ENCODE data around the gene FNDC3A.
A peak's percentile ranks its signal among the peaks of the same experiment; 100 is the strongest.

The FNDC3A gene

DNA sequence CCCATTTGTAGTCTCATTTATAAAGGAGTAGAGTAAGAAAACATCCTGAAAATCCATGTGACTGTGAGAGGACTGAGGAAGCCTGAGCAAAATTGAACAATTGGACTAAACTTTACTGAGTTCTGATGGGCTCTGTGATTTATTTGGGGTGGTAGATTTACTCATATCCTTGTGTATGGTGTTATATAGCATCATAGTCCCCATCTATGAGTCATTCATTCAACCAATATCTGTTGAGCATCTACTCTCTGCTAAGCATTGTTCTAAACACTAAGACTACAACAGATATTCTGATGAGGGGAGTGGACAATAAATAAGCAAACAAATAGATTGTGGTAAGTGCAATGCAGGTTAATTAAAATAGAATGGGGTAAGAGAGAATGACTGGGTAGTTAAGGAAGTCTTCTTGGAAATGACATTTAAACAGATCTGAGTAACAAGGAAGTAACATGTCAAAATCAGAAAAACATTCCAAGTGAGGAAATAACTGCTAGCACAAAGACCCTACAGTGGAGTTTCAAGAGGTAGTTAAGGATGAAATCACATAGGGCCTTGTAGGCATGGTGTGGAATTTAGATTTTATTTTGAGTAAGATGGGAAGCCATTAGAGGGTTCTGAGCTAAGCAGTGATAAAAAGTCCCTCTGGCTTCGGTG lies 208.1 kb downstream of the FNDC3A start:
- Histone ChIP-seq H3K27me3 (ENCODE audit: insufficient read depth, poor library complexity, severe bottlenecking) (no peaks in the 10 kb centered on the region), H3K27ac (replicated peaks) (no peak overlapping the region), H3K4me3 (replicated peaks; ENCODE audit: insufficient read depth, low read length) (no peak overlapping the region)
- no peak for TF ChIP-seq POLR2AphosphoS5 (IDR thresholded peaks at IDR 0.05; ENCODE audit: low read depth)
- TF ChIP-seq, protein P1, sequence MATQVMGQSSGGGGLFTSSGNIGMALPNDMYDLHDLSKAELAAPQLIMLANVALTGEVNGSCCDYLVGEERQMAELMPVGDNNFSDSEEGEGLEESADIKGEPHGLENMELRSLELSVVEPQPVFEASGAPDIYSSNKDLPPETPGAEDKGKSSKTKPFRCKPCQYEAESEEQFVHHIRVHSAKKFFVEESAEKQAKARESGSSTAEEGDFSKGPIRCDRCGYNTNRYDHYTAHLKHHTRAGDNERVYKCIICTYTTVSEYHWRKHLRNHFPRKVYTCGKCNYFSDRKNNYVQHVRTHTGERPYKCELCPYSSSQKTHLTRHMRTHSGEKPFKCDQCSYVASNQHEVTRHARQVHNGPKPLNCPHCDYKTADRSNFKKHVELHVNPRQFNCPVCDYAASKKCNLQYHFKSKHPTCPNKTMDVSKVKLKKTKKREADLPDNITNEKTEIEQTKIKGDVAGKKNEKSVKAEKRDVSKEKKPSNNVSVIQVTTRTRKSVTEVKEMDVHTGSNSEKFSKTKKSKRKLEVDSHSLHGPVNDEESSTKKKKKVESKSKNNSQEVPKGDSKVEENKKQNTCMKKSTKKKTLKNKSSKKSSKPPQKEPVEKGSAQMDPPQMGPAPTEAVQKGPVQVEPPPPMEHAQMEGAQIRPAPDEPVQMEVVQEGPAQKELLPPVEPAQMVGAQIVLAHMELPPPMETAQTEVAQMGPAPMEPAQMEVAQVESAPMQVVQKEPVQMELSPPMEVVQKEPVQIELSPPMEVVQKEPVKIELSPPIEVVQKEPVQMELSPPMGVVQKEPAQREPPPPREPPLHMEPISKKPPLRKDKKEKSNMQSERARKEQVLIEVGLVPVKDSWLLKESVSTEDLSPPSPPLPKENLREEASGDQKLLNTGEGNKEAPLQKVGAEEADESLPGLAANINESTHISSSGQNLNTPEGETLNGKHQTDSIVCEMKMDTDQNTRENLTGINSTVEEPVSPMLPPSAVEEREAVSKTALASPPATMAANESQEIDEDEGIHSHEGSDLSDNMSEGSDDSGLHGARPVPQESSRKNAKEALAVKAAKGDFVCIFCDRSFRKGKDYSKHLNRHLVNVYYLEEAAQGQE (IDR thresholded peaks at IDR 0.05; ENCODE audit: insufficient replicate concordance, low read depth): no peak
- TF ChIP-seq, protein P2, sequence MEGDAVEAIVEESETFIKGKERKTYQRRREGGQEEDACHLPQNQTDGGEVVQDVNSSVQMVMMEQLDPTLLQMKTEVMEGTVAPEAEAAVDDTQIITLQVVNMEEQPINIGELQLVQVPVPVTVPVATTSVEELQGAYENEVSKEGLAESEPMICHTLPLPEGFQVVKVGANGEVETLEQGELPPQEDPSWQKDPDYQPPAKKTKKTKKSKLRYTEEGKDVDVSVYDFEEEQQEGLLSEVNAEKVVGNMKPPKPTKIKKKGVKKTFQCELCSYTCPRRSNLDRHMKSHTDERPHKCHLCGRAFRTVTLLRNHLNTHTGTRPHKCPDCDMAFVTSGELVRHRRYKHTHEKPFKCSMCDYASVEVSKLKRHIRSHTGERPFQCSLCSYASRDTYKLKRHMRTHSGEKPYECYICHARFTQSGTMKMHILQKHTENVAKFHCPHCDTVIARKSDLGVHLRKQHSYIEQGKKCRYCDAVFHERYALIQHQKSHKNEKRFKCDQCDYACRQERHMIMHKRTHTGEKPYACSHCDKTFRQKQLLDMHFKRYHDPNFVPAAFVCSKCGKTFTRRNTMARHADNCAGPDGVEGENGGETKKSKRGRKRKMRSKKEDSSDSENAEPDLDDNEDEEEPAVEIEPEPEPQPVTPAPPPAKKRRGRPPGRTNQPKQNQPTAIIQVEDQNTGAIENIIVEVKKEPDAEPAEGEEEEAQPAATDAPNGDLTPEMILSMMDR (IDR thresholded peaks at IDR 0.05; ENCODE audit: insufficient read depth, low read length): no peak
- no peak for TF ChIP-seq SPI1 (IDR thresholded peaks at IDR 0.05; ENCODE audit: borderline replicate concordance, low read depth)
- no peak for DNase-seq (ENCODE audit: low read depth in 1 of 2, low spot score in 1 of 2)

DNA sequence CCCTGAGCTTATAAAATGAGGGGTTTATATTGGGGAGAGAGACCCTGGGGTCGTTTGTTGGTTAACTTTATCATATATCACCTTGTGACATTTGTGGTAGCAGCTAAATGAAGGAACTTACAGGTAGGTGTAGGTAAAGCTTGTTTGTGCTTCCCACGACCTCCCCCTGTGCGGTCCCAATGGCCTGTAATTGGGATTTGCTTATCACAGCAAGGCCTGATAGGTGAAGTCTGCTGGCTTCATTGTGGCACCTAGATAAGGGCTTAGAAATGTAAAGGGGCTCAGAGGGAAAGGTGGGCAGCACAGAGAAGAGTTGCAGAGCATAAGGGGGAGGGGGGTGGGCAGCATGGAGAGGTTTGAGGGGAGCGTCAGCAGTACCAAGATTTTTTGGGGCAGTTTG lies 208.9 kb downstream of the FNDC3A start:
- Histone ChIP-seq H3K27me3 (ENCODE audit: insufficient read depth, poor library complexity, severe bottlenecking) (no peaks in the 10 kb centered on the region), H3K4me3 (replicated peaks; ENCODE audit: insufficient read depth, low read length) (no peak overlapping the region), H3K27ac (replicated peaks) (no peak overlapping the region)
- TF ChIP-seq POLR2AphosphoS5 (IDR thresholded peaks at IDR 0.05; ENCODE audit: low read depth) (no peak), SPI1 (IDR thresholded peaks at IDR 0.05; ENCODE audit: borderline replicate concordance, low read depth) (no peak), GABPA (IDR thresholded peaks at IDR 0.05; ENCODE audit: low read depth) (no peak)
- TF ChIP-seq, protein P2 (IDR thresholded peaks at IDR 0.05; ENCODE audit: insufficient read depth, low read length): no peak
- TF ChIP-seq, protein P1 (IDR thresholded peaks at IDR 0.05; ENCODE audit: insufficient replicate concordance, low read depth): no peak
- DNase-seq (ENCODE audit: low read depth in 1 of 2, low spot score in 1 of 2): no peak

DNA sequence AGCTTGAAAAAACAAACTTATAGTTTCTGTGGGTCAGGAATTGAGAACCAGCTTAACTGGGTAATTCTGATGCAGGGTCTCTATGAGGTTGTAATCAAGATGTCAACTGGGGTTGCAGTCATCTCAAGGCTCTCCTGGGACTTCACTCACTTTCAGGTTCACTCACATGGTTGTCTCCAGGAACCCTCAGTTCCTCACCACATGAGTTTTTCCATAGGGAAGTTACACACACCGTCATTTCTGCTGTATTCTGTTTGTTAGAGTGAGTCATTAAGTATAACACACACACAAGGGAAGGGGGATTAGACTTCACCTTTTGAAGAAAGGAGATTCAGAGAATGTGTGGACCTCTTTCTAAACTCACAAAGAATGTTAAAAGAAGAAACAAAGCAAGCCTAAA lies 209.6 kb downstream of the FNDC3A start:
- no peak overlapping the region for H3K27ac ChIP-seq (replicated peaks)
- H3K27me3 ChIP-seq (ENCODE audit: insufficient read depth, poor library complexity, severe bottlenecking): no peaks in the 10 kb centered on the region
- no peak overlapping the region for H3K4me3 ChIP-seq (replicated peaks; ENCODE audit: insufficient read depth, low read length)
- DNase-seq (ENCODE audit: low read depth in 1 of 2, low spot score in 1 of 2): peak; percentile 15 to 32
- TF ChIP-seq, protein P1 (IDR thresholded peaks at IDR 0.05; ENCODE audit: insufficient replicate concordance, low read depth): no peak
- TF ChIP-seq GABPA (IDR thresholded peaks at IDR 0.05; ENCODE audit: low read depth) (no peak), POLR2AphosphoS5 (IDR thresholded peaks at IDR 0.05; ENCODE audit: low read depth) (no peak), SPI1 (IDR thresholded peaks at IDR 0.05; ENCODE audit: borderline replicate concordance, low read depth) (no peak)
- TF ChIP-seq, protein P2 (IDR thresholded peaks at IDR 0.05; ENCODE audit: insufficient read depth, low read length): no peak

All from HL-60 (cell line).